Measurements from ENCODE around the gene GSTM4.

DNA sequence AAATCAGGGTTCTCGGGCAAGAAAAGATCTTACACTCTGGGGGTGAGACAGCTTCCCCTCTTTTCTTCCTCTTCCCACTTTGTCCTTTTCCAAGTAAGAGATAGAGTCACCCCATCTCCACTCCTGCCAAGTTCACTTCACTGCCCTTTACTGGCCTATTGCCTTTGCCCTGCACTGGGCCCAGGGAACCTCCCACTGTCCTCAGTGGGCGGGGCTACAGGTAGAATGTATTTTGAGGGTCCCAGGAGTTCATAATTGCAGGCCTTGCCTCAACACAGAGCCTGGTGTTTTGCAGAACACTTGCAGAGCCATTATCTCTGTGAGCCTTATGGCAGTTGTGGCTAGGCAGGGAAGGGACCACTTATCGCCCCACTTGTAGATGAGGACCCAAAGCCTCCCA is 33.0 kb upstream of the GSTM4 start:
- TF ChIP-seq, protein P1, sequence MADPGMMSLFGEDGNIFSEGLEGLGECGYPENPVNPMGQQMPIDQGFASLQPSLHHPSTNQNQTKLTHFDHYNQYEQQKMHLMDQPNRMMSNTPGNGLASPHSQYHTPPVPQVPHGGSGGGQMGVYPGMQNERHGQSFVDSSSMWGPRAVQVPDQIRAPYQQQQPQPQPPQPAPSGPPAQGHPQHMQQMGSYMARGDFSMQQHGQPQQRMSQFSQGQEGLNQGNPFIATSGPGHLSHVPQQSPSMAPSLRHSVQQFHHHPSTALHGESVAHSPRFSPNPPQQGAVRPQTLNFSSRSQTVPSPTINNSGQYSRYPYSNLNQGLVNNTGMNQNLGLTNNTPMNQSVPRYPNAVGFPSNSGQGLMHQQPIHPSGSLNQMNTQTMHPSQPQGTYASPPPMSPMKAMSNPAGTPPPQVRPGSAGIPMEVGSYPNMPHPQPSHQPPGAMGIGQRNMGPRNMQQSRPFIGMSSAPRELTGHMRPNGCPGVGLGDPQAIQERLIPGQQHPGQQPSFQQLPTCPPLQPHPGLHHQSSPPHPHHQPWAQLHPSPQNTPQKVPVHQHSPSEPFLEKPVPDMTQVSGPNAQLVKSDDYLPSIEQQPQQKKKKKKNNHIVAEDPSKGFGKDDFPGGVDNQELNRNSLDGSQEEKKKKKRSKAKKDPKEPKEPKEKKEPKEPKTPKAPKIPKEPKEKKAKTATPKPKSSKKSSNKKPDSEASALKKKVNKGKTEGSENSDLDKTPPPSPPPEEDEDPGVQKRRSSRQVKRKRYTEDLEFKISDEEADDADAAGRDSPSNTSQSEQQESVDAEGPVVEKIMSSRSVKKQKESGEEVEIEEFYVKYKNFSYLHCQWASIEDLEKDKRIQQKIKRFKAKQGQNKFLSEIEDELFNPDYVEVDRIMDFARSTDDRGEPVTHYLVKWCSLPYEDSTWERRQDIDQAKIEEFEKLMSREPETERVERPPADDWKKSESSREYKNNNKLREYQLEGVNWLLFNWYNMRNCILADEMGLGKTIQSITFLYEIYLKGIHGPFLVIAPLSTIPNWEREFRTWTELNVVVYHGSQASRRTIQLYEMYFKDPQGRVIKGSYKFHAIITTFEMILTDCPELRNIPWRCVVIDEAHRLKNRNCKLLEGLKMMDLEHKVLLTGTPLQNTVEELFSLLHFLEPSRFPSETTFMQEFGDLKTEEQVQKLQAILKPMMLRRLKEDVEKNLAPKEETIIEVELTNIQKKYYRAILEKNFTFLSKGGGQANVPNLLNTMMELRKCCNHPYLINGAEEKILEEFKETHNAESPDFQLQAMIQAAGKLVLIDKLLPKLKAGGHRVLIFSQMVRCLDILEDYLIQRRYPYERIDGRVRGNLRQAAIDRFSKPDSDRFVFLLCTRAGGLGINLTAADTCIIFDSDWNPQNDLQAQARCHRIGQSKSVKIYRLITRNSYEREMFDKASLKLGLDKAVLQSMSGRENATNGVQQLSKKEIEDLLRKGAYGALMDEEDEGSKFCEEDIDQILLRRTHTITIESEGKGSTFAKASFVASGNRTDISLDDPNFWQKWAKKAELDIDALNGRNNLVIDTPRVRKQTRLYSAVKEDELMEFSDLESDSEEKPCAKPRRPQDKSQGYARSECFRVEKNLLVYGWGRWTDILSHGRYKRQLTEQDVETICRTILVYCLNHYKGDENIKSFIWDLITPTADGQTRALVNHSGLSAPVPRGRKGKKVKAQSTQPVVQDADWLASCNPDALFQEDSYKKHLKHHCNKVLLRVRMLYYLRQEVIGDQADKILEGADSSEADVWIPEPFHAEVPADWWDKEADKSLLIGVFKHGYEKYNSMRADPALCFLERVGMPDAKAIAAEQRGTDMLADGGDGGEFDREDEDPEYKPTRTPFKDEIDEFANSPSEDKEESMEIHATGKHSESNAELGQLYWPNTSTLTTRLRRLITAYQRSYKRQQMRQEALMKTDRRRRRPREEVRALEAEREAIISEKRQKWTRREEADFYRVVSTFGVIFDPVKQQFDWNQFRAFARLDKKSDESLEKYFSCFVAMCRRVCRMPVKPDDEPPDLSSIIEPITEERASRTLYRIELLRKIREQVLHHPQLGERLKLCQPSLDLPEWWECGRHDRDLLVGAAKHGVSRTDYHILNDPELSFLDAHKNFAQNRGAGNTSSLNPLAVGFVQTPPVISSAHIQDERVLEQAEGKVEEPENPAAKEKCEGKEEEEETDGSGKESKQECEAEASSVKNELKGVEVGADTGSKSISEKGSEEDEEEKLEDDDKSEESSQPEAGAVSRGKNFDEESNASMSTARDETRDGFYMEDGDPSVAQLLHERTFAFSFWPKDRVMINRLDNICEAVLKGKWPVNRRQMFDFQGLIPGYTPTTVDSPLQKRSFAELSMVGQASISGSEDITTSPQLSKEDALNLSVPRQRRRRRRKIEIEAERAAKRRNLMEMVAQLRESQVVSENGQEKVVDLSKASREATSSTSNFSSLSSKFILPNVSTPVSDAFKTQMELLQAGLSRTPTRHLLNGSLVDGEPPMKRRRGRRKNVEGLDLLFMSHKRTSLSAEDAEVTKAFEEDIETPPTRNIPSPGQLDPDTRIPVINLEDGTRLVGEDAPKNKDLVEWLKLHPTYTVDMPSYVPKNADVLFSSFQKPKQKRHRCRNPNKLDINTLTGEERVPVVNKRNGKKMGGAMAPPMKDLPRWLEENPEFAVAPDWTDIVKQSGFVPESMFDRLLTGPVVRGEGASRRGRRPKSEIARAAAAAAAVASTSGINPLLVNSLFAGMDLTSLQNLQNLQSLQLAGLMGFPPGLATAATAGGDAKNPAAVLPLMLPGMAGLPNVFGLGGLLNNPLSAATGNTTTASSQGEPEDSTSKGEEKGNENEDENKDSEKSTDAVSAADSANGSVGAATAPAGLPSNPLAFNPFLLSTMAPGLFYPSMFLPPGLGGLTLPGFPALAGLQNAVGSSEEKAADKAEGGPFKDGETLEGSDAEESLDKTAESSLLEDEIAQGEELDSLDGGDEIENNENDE (IDR thresholded peaks at IDR 0.05; ENCODE audit: insufficient replicate concordance, low read length), result no peak
- TF ChIP-seq POLR2AphosphoS5 (IDR thresholded peaks at IDR 0.05; ENCODE audit: low read depth, low read length) (no peak), SP4 (IDR thresholded peaks at IDR 0.05; ENCODE audit: low read length) (no peak), EGR1 (IDR thresholded peaks at IDR 0.05; ENCODE audit: borderline replicate concordance, low read depth, low read length) (no peak), HDAC6 (IDR thresholded peaks at IDR 0.05; ENCODE audit: low read depth, low read length) (no peak), POLR2A (IDR thresholded peaks at IDR 0.05; ENCODE audit: control extremely low read depth in 1 of 2, low read depth in 2 of 2, low read length in 2 of 2) (no peak), TEAD4 (IDR thresholded peaks at IDR 0.05; ENCODE audit: low read depth, low read length) (no peak), RFX5 (IDR thresholded peaks at IDR 0.05; ENCODE audit: borderline replicate concordance, low read depth, low read length) (no peak), TAF1 (IDR thresholded peaks at IDR 0.05; ENCODE audit: low read depth, low read length) (no peak), JUN (IDR thresholded peaks at IDR 0.05; ENCODE audit: low read depth, low read length) (no peak), BACH1 (IDR thresholded peaks at IDR 0.05; ENCODE audit: low read length) (no peak), NRF1 (IDR thresholded peaks at IDR 0.05; ENCODE audit: low read depth, low read length) (no peak)
- TF ChIP-seq, protein P2, sequence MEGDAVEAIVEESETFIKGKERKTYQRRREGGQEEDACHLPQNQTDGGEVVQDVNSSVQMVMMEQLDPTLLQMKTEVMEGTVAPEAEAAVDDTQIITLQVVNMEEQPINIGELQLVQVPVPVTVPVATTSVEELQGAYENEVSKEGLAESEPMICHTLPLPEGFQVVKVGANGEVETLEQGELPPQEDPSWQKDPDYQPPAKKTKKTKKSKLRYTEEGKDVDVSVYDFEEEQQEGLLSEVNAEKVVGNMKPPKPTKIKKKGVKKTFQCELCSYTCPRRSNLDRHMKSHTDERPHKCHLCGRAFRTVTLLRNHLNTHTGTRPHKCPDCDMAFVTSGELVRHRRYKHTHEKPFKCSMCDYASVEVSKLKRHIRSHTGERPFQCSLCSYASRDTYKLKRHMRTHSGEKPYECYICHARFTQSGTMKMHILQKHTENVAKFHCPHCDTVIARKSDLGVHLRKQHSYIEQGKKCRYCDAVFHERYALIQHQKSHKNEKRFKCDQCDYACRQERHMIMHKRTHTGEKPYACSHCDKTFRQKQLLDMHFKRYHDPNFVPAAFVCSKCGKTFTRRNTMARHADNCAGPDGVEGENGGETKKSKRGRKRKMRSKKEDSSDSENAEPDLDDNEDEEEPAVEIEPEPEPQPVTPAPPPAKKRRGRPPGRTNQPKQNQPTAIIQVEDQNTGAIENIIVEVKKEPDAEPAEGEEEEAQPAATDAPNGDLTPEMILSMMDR (IDR thresholded peaks at IDR 0.05; ENCODE audit: control extremely low read depth in 1 of 3, insufficient read depth in 1 of 3, low read depth in 1 of 3, low read length in 3 of 3), result no peak
